H1 (cell line): ENCODE results near the gene TSPAN3. TPM values are rescaled to one million over a fixed set of nuclear protein-coding genes. Genes with fewer than 3 reads are reported as not detected.

Experiments
- CTCF ChIA-PET: fragments of 300-600 bp; sonication (Branson Sonifier 250); formaldehyde crosslinking; loops from one replicate; lab custom pipeline; 2021; ENCODE audit not compliant: partially characterized antibody; lab: Charles Lee
- POLR2A ChIA-PET: fragments of 300-600 bp; sonication (Branson Sonifier 250); formaldehyde crosslinking; loops from one replicate; lab custom pipeline; 2021; ENCODE audit warnings: inconsistent platforms; ENCODE audit not compliant: partially characterized antibody; lab: Charles Lee
- DNase-seq, 2 experiments: peaks; one replicate each; pipeline versions ENCODE4 v3.0.0 to v3.0.0-alpha.2; 2010 to 2022; ENCODE audit warnings: low spot score in 2 of 2, low read depth in 1 of 2, mixed read lengths in 1 of 2
- FAIRE-seq: peaks from 2 replicates; lab custom pipeline; 2011; peaks lifted over from hg19 to GRCh38; lab: Jason Lieb, UNC
- H2AFZ ChIP-seq: 2 replicates; pipeline ENCODE4 v1.8.1; 2012; ENCODE audit warnings: low read length, inconsistent platforms
- H2AK5ac ChIP-seq: 2 replicates; pipeline ENCODE4 v1.6.1; 2013; ENCODE audit warnings: low read depth, low read length
- H2BK120ac ChIP-seq: replicated peaks from 2 replicates; pipeline ENCODE3; 2013; ENCODE audit warnings: low read depth, low read length, inconsistent platforms
- H2BK12ac ChIP-seq: 2 replicates; pipeline ENCODE4 v1.6.1; 2013; ENCODE audit warnings: low read depth, low read length
- H2BK15ac ChIP-seq: 2 replicates; pipeline ENCODE4 v1.6.1; 2013; ENCODE audit warnings: low read length
- H2BK20ac ChIP-seq: 2 replicates; pipeline ENCODE4 v1.6.1; 2013; ENCODE audit warnings: low read length
- H2BK5ac ChIP-seq: 2 replicates; pipeline ENCODE4 v1.6.1; 2013; ENCODE audit warnings: low read depth, low read length
- H3K14ac ChIP-seq: 2 replicates; pipeline ENCODE4 v1.6.1; 2013; ENCODE audit warnings: inconsistent platforms; ENCODE audit not compliant: insufficient read length
- H3K18ac ChIP-seq: 2 replicates; pipeline ENCODE4 v1.6.1; 2013; ENCODE audit warnings: low read length; ENCODE audit errors: extremely low read depth
- H3K23ac ChIP-seq: 2 replicates; pipeline ENCODE4 v1.6.1; 2013; ENCODE audit warnings: inconsistent platforms; ENCODE audit not compliant: insufficient read length
- H3K23me2 ChIP-seq: 2 replicates; pipeline ENCODE4 v1.6.1; 2013; ENCODE audit warnings: low read depth, low read length
- H3K27ac ChIP-seq: 2 replicates; pipeline ENCODE4 v1.6.1; 2011; ENCODE audit warnings: low read depth, low read length, inconsistent platforms
- H3K27me3 ChIP-seq, 4 experiments: replicated peaks in 1 of 4; 1 replicate in 1 of 4; 2 replicates in 3 of 4; pipeline versions ENCODE4 v1.6.1 to v1.8.1; 2011 to 2013; ENCODE audit warnings: low read length in 3 of 4, mild to moderate bottlenecking in 3 of 4, inconsistent platforms in 2 of 4, mixed read lengths in 2 of 4, moderate library complexity in 1 of 4; ENCODE audit not compliant: control insufficient read depth in 3 of 4, insufficient read depth in 3 of 4; ENCODE audit errors: extremely low read depth in 1 of 4
- H3K36me3 ChIP-seq, 4 experiments: 2 replicates each; pipeline versions ENCODE4 v1.6.1 to v1.8.1; 2011 to 2013; ENCODE audit warnings: mild to moderate bottlenecking in 4 of 4, low read length in 3 of 4, moderate library complexity in 2 of 4, control low read depth in 1 of 4, inconsistent platforms in 1 of 4; ENCODE audit not compliant: insufficient read depth in 4 of 4, control insufficient read depth in 2 of 4
- H3K4ac ChIP-seq: replicated peaks from 2 replicates; pipeline ENCODE3; 2013; ENCODE audit warnings: low read length, low read depth, mixed read lengths, inconsistent platforms; ENCODE audit not compliant: insufficient read length
- H3K4me1 ChIP-seq, 4 experiments: replicated peaks in 1 of 4; 1 replicate in 1 of 4; 2 replicates in 3 of 4; pipeline versions ENCODE4 v1.6.1 to v1.8.1; 2011 to 2013; ENCODE audit warnings: low read length in 3 of 4, inconsistent platforms in 2 of 4, mixed read lengths in 1 of 4; ENCODE audit not compliant: insufficient read depth in 4 of 4, control insufficient read depth in 3 of 4
- H3K4me2 ChIP-seq, 2 experiments: 2 replicates each; pipeline versions ENCODE4 v1.6.1 to v1.8.1; 2011 to 2013; ENCODE audit warnings: low read depth in 2 of 2, low read length in 2 of 2, control low read depth in 1 of 2, inconsistent platforms in 1 of 2, mild to moderate bottlenecking in 1 of 2; ENCODE audit not compliant: insufficient read depth in 1 of 2
- H3K4me3 ChIP-seq, 4 experiments: fragments of 200-600, 300-600 bp in 1 of 4; sonication (generic), shearing (Covaris generic), sonication (Bioruptor Twin) in 1 of 4; 2 replicates each; pipeline versions ENCODE4 v1.5.1 to v1.8.1; 2011 to 2016; ENCODE audit warnings: low read length in 4 of 4, low read depth in 3 of 4, control low read depth in 2 of 4, inconsistent platforms in 2 of 4, mild to moderate bottlenecking in 2 of 4, mixed read lengths in 1 of 4, moderate library complexity in 1 of 4; ENCODE audit not compliant: insufficient read depth in 2 of 4; ENCODE audit errors: extremely low read depth in 1 of 4
- H3K56ac ChIP-seq: replicated peaks from 2 replicates; pipeline ENCODE3; 2013; ENCODE audit warnings: low read depth, mild to moderate bottlenecking, mixed read lengths, low read length, inconsistent platforms; ENCODE audit not compliant: insufficient read length
- H3K79me1 ChIP-seq: 2 replicates; pipeline ENCODE4 v1.6.1; 2013; ENCODE audit warnings: low read depth, low read length, control low read depth
- H3K79me2 ChIP-seq, 2 experiments: 2 replicates each; pipeline versions ENCODE4 v1.6.1 to v1.8.1; 2012 to 2013; ENCODE audit warnings: low read length in 2 of 2, mild to moderate bottlenecking in 2 of 2, inconsistent platforms in 1 of 2; ENCODE audit not compliant: insufficient read depth in 2 of 2, control insufficient read depth in 1 of 2
- H3K9ac ChIP-seq, 4 experiments: replicated peaks in 1 of 4; 1 replicate in 1 of 4; 2 replicates in 3 of 4; pipeline versions ENCODE4 v1.6.1 to v1.8.1; 2011 to 2013; ENCODE audit warnings: low read depth in 3 of 4, low read length in 3 of 4, control low read depth in 2 of 4, mild to moderate bottlenecking in 2 of 4, moderate library complexity in 2 of 4, inconsistent platforms in 1 of 4; ENCODE audit errors: extremely low read depth in 1 of 4
- H3K9me3 ChIP-seq, 2 experiments: 2 replicates each; pipeline versions ENCODE4 v1.6.1 to v1.8.1; 2012 to 2013; ENCODE audit warnings: mild to moderate bottlenecking in 2 of 2, moderate library complexity in 2 of 2, control low read depth in 1 of 2, inconsistent platforms in 1 of 2, low read depth in 1 of 2, low read length in 1 of 2, mixed read lengths in 1 of 2; ENCODE audit not compliant: insufficient read depth in 2 of 2
- H4K20me1 ChIP-seq, 2 experiments: replicated peaks in 1 of 2; 2 replicates each; pipeline versions ENCODE3 to v1.8.1; 2011 to 2013; ENCODE audit warnings: inconsistent platforms in 2 of 2, low read length in 2 of 2, mild to moderate bottlenecking in 1 of 2; ENCODE audit not compliant: insufficient read depth in 2 of 2, control insufficient read depth in 1 of 2
- H4K5ac ChIP-seq: 2 replicates; pipeline ENCODE4 v1.6.1; 2013; ENCODE audit warnings: low read length, low read depth, mixed read lengths, inconsistent platforms; ENCODE audit not compliant: insufficient read length
- H4K8ac ChIP-seq: 2 replicates; pipeline ENCODE4 v1.8.0; 2013; ENCODE audit warnings: mild to moderate bottlenecking, moderate library complexity, low read length, inconsistent platforms; ENCODE audit not compliant: insufficient read depth; ENCODE audit errors: extremely low read depth
- H4K91ac ChIP-seq: replicated peaks from 2 replicates; pipeline ENCODE3; 2013; ENCODE audit warnings: low read length, mixed read lengths, inconsistent platforms; ENCODE audit not compliant: insufficient read length
- ATF2 ChIP-seq: IDR thresholded peaks from 2 replicates; pipeline ENCODE4 v1.6.1; 2012; ENCODE audit warnings: low read length, inconsistent platforms
- BCL11A ChIP-seq, 2 experiments: IDR thresholded peaks; one replicate each; pipeline ENCODE4 v1.6.1; 2011; ENCODE audit warnings: low read depth in 2 of 2, low read length in 2 of 2, mild to moderate bottlenecking in 2 of 2
- CTBP2 ChIP-seq: IDR thresholded peaks from 2 replicates; pipeline ENCODE4 v1.7.0; 2011; ENCODE audit warnings: borderline replicate concordance, mild to moderate bottlenecking, moderate library complexity, mixed read lengths, low read length; ENCODE audit not compliant: insufficient read depth, insufficient read length
- JUN ChIP-seq: IDR thresholded peaks from 2 replicates; pipeline ENCODE4 v1.6.1; 2011; ENCODE audit warnings: low read depth, mild to moderate bottlenecking, improper control_type of control experiment, low read length
- MAFK ChIP-seq: IDR thresholded peaks from 2 replicates; pipeline ENCODE4 v1.6.1; 2012; ENCODE audit warnings: low read depth, mild to moderate bottlenecking, improper control_type of control experiment, low read length
- RAD21 ChIP-seq, 2 experiments: IDR thresholded peaks in 1 of 2; conservative IDR thresholded peaks in 1 of 2; 2 replicates each; pipeline ENCODE4 v1.6.1; 2011; ENCODE audit warnings: low read depth in 2 of 2, low read length in 2 of 2, improper control_type of control experiment in 1 of 2, inconsistent platforms in 1 of 2, mild to moderate bottlenecking in 1 of 2, moderate library complexity in 1 of 2
- WGBS, 2 experiments: shearing (Covaris generic) in 1 of 2; methylation state at CpG; one replicate each; pipeline versions ENCODE4 v1.1.6 to v1.1.7; 2013 to 2015; ENCODE audit warnings: low lambda C conversion rate in 2 of 2, mixed read lengths in 2 of 2, inconsistent platforms in 1 of 2, low coverage in 1 of 2, missing lambda C conversion rate in 1 of 2; ENCODE audit not compliant: insufficient replicate concordance in 2 of 2, insufficient coverage in 1 of 2, insufficient read length in 1 of 2; ENCODE audit errors: extremely low coverage in 1 of 2, missing lambda C conversion rate in 1 of 2; 5-methylcytosine and 5-hydroxymethylcytosine counted together
- polyA plus RNA-seq, 7 experiments: library from polyadenylated mRNA; depleted of rRNA in 3 of 7; stranded (reverse) in 5 of 7; unstranded in 2 of 7; fragments of >200 nt in 5 of 7; fragments of 200-250 nt in 2 of 7; gene quantifications; 1 replicate in 5 of 7; 2 replicates in 1 of 7; 4 replicates in 1 of 7; pipeline versions ENCODE4 v1.2.1 to v1.2.3, GENCODE V29; 2011 to 2013; ENCODE audit warnings: missing spikeins in 2 of 7, mixed read lengths in 2 of 7
- total RNA-seq: library from RNA; stranded (reverse); fragmentation: NEBNext Ultra II Directional; extraction: Animal tissue kit (Norgen Biotek cat#: 25700); gene quantifications from 2 replicates; pipeline ENCODE4 v1.2.1, GENCODE V29; 2021

Gene TSPAN3
- total and polyA plus RNA-seq, 2 of the 8 experiments (the other 6 are each of a cell fraction or from before 2014, with no cell fraction given): 107 to 238 TPM

- Histone ChIP-seq H3K18ac (peak overlapping the region; percentile 32; the same call in 1 of the 2 replicates), H3K23ac (no peak overlapping the region), H2BK20ac (no peak overlapping the region), H3K79me1 (no peaks in the 10 kb centered on the region), H3K36me3 (peaks cover 0 to 6% (median 0%) of the 10 kb centered on the region in 4 experiments; a peak in 3 of 8 replicates), H3K56ac (no peak overlapping the region), H3K4ac (no peak overlapping the region), H2BK12ac (peak overlapping the region; percentile 80; the same call in 1 of the 2 replicates), H3K9ac (no peak overlapping the region), H2AFZ (no peak overlapping the region), H2BK5ac (no peak overlapping the region; the same call in 1 of the 2 replicates), H3K27me3 (no peaks in the 10 kb centered on the region; a peak in 1 of 7 replicates), H3K14ac (no peak overlapping the region), H4K91ac (peak overlapping the region; percentile 33), H4K20me1 (no peaks in the 10 kb centered on the region), H2BK120ac (no peak overlapping the region), H4K8ac (peak overlapping the region; percentile 42; the same call in 1 of the 2 replicates), H3K27ac (no peak overlapping the region), H3K9me3 (peaks cover 0 to 7% of the 10 kb centered on the region in 2 experiments; a peak in 1 of 4 replicates), H2BK15ac (no peak overlapping the region), H3K23me2 (no peaks in the 10 kb centered on the region), H3K4me3 (no peak overlapping the region), H3K4me1 (peaks cover 0 to 21% (median 13%) of the 10 kb centered on the region in 4 experiments; a peak in 5 of 7 replicates), H2AK5ac (no peak overlapping the region), H3K79me2 (no peaks in the 10 kb centered on the region), H3K4me2 (no peak overlapping the region), H4K5ac (no peak overlapping the region)
- CTCF ChIA-PET: interaction anchor here (0.7 to 5.4 kb wide), 30 partner anchors 10 to 836 kb away, joined by 3 to 77 read pairs (median 4); partner anchors contain the start of gene PSTPIP1
- 77% methylated on average over 14 of the region's 14 CpGs; no CpG with 5 or more reads in 1 of the 2 experiments for WGBS, 2 experiments
- FAIRE-seq (no peak), DNase-seq (peak in 1 of 2 experiments; percentile 91)
- POLR2A ChIA-PET: interaction anchor here (1.0 to 1.1 kb wide), 2 partner anchors 11 to 599 kb away, joined by 3 read pairs; no protein-coding TSS in a partner anchor
- no peak for TF ChIP-seq BCL11A (IDR thresholded peaks at IDR 0.05; ENCODE audit: low read depth in 2 of 2, low read length in 2 of 2)
- TF ChIP-seq CTBP2: no peak
- TF ChIP-seq ATF2: no peak
- TF ChIP-seq MAFK: no peak
- no peak for TF ChIP-seq JUN
- peak; percentile 52 to 67 for TF ChIP-seq RAD21 (IDR thresholded peaks at IDR 0.05 in 1 of 2, conservative IDR thresholded peaks at IDR 0.05 in 1 of 2; ENCODE audit: low read depth in 2 of 2, low read length in 2 of 2)
Measured at GRCh38 chr15:77034695-77035489, 36.0 kb downstream of the TSPAN3 start.
